Measurements from ENCODE around the gene MAP6. TPM values are rescaled to one million over a fixed set of nuclear protein-coding genes. Genes with fewer than 3 reads are reported as not detected.

The MAP6 gene
- total RNA-seq, 1 donor from 2014 or later, result not detected

DNA sequence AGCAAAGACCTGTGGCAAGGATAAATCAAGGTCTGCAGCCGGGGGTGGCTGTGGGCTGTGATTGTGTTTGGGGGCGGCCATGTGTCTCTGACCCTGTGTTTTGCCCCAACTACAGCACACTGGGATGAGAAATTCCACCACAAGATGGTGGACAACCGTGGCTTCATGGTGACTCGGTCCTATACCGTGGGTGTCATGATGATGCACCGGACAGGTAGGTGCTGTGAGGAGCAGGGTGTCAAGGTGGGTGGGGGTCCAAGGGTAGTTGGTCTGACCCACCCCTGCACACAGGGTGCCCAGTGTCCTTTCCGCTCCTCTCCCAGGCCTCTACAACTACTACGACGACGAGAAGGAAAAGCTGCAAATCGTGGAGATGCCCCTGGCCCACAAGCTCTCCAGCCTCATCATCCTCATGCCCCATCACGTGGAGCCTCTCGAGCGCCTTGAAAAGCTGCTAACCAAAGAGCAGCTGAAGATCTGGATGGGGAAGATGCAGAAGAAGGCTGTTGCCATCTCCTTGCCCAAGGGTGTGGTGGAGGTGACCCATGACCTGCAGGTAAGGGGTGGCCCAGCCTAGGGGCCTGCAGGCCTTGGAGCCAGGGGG, 100.1 kb downstream of the MAP6 start:
- H3K4me3 ChIP-seq (ENCODE audit: low read depth, low read length), result no peak overlapping the region
- TF ChIP-seq, protein P1, sequence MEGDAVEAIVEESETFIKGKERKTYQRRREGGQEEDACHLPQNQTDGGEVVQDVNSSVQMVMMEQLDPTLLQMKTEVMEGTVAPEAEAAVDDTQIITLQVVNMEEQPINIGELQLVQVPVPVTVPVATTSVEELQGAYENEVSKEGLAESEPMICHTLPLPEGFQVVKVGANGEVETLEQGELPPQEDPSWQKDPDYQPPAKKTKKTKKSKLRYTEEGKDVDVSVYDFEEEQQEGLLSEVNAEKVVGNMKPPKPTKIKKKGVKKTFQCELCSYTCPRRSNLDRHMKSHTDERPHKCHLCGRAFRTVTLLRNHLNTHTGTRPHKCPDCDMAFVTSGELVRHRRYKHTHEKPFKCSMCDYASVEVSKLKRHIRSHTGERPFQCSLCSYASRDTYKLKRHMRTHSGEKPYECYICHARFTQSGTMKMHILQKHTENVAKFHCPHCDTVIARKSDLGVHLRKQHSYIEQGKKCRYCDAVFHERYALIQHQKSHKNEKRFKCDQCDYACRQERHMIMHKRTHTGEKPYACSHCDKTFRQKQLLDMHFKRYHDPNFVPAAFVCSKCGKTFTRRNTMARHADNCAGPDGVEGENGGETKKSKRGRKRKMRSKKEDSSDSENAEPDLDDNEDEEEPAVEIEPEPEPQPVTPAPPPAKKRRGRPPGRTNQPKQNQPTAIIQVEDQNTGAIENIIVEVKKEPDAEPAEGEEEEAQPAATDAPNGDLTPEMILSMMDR (IDR thresholded peaks at IDR 0.05; ENCODE audit: insufficient read depth, low read length, severe bottlenecking), result no peak
- no peak for DNase-seq (ENCODE audit: low read depth)
- no peak for FAIRE-seq
- peaks cover 42% of the 10 kb centered on the region for H3K36me3 ChIP-seq (ENCODE audit: control insufficient read depth, insufficient read depth, low read length)
- no peaks in the 10 kb centered on the region for H3K27me3 ChIP-seq (ENCODE audit: control insufficient read depth, insufficient read depth, low read length)

DNA sequence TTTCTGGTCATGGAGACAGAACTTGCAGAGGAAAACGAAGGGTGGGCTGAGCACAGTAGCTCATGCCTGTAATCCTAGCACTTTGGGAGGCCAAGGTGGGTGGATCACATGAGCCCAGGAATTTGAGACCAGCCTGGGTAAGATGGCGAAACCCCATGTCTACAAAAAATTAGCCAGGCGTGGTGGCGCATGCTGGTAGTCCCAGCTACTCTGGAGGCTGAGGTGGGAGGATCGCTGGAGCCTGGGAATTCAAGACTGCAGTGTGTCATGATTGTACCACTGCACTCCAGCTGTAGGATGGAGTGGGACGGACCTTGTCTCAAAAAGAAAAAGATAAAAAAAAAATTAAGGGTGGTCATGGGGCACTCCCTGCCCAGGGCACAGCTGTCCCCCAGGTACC, 100.9 kb downstream of the MAP6 start:
- H3K4me3 ChIP-seq (ENCODE audit: low read depth, low read length), result no peak overlapping the region
- TF ChIP-seq, protein P1 (IDR thresholded peaks at IDR 0.05; ENCODE audit: insufficient read depth, low read length, severe bottlenecking), result no peak
- H3K36me3 ChIP-seq (ENCODE audit: control insufficient read depth, insufficient read depth, low read length), result peaks cover 42% of the 10 kb centered on the region
- no peak for FAIRE-seq
- H3K27me3 ChIP-seq (ENCODE audit: control insufficient read depth, insufficient read depth, low read length), result no peaks in the 10 kb centered on the region
- no peak for DNase-seq (ENCODE audit: low read depth)

DNA sequence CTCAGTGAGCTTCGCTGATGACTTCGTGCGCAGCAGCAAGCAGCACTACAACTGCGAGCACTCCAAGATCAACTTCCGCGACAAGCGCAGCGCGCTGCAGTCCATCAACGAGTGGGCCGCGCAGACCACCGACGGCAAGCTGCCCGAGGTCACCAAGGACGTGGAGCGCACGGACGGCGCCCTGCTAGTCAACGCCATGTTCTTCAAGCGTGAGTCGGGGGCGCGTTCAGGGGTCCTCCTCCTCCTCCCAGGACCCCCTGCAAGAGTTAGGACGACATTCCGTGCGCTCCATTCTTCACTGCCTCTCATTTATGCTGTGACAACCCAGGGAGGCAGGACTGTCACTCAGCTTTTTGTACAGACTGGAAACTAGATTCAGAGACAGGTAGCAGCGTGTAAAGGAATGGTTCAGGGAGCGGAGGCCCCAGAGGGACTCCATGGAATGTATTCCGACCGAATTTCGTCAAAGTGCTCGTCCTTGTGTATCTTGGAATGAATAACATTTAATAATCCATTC, 102.0 kb downstream of the MAP6 start:
- no peak for DNase-seq (ENCODE audit: low read depth)
- H3K36me3 ChIP-seq (ENCODE audit: control insufficient read depth, insufficient read depth, low read length), result peaks cover 36% of the 10 kb centered on the region
- FAIRE-seq, result no peak
- H3K4me3 ChIP-seq (ENCODE audit: low read depth, low read length), result no peak overlapping the region
- H3K27me3 ChIP-seq (ENCODE audit: control insufficient read depth, insufficient read depth, low read length), result no peaks in the 10 kb centered on the region
- TF ChIP-seq, protein P1 (IDR thresholded peaks at IDR 0.05; ENCODE audit: insufficient read depth, low read length, severe bottlenecking), result no peak

DNA sequence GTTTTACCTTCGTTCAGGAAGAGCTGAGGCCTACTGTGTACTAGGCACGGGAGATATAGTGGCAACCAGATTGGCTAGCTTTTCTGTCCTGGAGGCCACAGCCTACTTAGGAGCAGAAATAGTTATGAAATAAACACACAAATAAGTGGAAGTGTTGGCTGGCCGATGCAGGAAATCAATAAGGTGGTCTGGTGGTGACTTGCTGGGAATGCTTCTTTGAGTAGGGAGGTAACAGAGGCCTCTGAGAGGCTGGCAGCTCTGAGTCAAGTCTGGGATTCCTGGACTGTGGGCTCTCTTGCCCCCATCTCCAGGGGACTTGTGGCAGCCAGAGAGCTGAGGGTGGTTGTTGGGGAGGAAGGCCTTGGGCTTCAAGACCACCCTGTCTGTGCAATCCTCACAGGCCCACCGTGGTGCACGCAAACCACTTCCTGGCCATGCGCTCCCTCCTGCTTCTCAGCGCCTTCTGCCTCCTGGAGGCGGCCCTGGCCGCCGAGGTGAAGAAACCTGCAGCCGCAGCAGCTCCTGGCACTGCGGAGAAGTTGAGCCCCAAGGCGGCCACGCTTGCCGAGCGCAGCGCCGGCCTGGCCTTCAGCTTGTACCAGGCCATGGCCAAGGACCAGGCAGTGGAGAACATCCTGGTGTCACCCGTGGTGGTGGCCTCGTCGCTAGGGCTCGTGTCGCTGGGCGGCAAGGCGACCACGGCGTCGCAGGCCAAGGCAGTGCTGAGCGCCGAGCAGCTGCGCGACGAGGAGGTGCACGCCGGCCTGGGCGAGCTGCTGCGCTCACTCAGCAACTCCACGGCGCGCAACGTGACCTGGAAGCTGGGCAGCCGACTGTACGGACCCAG, 102.7 kb downstream of the MAP6 start:
- TF ChIP-seq, protein P1 (IDR thresholded peaks at IDR 0.05; ENCODE audit: insufficient read depth, low read length, severe bottlenecking), result no peak
- peaks cover 30% of the 10 kb centered on the region for H3K36me3 ChIP-seq (ENCODE audit: control insufficient read depth, insufficient read depth, low read length)
- FAIRE-seq, result no peak

DNA sequence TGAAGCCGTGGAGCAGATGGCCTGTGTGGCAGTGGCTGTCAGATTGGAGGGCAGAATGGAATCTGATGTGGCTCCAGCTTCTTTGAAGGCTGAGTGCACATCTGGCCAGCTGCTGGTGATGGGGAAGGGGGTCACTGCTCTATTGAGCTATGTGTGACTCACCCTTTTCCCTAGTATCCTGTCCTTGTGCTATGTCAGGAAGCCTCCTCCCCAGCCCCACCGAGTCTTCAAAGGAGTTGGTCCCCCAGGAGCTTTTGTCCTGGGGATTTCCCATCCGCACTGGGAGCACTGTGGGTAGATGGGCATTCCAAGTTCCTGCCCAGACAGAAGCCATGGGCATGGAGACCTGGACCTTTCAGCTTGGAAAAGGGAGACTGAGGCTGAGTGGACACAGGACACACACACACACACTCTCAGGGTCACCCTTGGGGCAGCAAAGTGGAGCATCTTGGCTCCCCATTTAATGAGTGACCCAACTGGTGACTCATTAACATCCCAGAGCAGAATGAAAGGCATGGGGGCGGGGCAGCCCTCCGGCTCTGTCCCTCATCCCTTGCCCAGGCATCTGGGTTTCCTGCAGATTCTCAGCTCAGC, 103.5 kb downstream of the MAP6 start:
- TF ChIP-seq, protein P1 (IDR thresholded peaks at IDR 0.05; ENCODE audit: insufficient read depth, low read length, severe bottlenecking), result no peak
- no peak for FAIRE-seq
- no peak overlapping the region for H3K4me3 ChIP-seq (ENCODE audit: low read depth, low read length)
- peak; percentile 55 for DNase-seq (ENCODE audit: low read depth)
- peaks cover 25% of the 10 kb centered on the region for H3K36me3 ChIP-seq (ENCODE audit: control insufficient read depth, insufficient read depth, low read length)
- no peaks in the 10 kb centered on the region for H3K27me3 ChIP-seq (ENCODE audit: control insufficient read depth, insufficient read depth, low read length)

More for the DNA sequence above, 102.7 kb downstream of the MAP6 start:
- DNase-seq (ENCODE audit: low read depth), result no peak
- Histone ChIP-seq H3K27me3 (ENCODE audit: control insufficient read depth, insufficient read depth, low read length) (no peaks in the 10 kb centered on the region), H3K4me3 (ENCODE audit: low read depth, low read length) (no peak overlapping the region)
